SKM-1 treated with dmso at 0.1 percent for 144 hours (cell line): ENCODE data around the gene OR4F6.
"Not testable (repeated sequence)": the region's sequence is repeated elsewhere in the genome, so short reads cannot be mapped to it uniquely, and the experiment has no call there.

Source experiments
- DNase-seq: peaks from one replicate; lab custom pipeline; 2025; ENCODE audit not compliant: unreplicated experiment; lab: John Stamatoyannopoulos, UW

The OR4F6 gene

DNA sequence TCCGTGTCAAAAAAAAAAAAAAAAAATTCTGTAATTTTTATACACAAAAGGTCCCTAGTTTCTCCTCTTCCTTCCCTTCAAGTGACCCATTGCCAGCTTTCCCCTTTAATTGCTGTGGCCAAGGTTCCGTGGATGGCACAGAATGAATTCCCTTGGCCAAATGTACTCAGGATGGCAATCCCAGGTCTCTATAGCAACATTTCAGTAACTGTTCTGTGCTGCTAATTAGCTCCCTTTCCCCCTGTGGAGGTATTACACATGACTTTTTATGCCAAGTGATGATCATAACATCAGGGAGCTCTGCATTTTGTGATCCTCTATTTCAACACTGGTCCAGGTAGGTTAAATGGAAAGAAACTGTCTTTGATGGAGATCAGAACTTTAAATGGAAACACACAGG, at the start of gene OR4F6:
Gene OR4F6, plus strand, starts transcription at position 301 of the 400 bp plus-strand sequence. CDS start 2,211 bp downstream, outside the sequence.
- DNase-seq, result no peak

DNA sequence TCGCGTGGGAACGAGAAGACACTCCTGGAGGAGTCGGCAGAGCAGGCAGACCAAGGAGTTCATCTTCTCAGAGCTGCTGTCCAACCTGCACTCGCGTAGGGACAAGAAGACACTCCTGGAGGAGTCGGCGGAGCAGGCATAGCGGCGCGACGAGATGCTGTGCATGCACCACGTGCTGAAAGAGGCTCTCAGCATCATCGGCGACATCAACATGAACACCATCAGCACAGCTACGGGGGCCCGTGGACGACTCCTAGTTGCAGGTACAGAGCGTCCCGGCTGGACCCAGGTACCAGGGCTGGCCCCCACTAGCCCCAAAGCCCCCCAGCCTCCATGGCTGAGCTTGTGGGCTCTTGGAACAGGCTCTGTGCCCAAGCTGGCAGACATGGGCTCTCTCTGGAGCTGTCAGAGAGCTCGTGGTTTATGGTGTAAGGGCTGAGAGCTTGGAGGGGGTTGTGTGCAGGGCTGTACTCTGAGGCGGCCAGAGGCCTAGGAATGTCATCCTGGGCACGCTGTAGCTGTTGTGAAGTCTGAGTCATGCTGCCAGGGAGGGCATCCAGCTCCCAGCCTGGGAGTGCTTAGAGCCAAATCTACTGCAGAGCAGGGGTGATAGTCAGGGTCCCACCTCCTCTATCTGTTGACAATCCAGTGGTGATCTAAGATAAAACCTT, 38.5 kb upstream of the OR4F6 start:
- not testable (repeated sequence) for DNase-seq

DNA sequence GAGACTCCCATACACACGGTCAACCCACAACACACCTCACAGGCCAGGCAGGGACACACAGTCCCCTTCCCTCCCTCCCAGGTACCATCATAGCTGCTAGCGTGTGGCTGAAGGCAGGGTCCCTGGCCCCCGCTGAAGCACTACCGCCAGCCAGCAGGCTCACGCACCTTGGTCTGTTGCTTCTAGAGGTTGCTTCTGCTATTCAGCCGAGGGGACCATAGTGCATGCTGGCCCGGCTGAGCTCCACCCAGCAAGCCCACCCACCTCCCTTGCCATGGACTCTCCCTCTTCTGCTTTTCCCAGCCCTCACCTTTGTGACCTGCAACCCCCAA, 38.0 kb upstream of the OR4F6 start:
- not testable (repeated sequence) for DNase-seq

- DNase-seq, result no peak
These were observed 37.4 kb upstream of the OR4F6 start for GRCh38 chr15:101765772-101766456.

- DNase-seq, result not testable (repeated sequence)
These were observed 36.1 kb upstream of the OR4F6 start for GRCh38 chr15:101767083-101767640.

DNA sequence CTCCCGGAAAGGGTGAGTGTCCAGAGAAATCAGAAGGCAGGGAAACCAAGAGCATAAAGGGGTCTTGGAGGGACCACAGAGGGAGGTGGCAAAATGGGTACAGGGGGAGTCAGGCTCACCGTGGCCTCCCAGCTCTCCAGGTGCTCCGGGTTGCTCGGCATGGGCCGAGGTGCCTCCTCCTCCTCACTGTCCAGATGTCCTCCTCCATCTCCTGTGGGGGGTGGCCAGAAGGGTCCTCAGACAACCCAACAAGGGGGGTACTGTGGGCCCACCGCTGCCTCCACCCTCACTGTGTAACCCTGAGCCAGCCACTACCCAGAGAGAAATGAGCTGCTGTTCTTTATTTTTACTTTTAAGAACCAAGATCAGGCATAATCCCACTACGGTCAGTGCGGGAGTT, 30.4 kb upstream of the OR4F6 start:
- DNase-seq, result no peak

GRCh38 chr15:101773496-101774100, 29.7 kb upstream of the OR4F6 start:
- DNase-seq, result no peak

- DNase-seq, result no peak
These were observed 28.2 kb upstream of the OR4F6 start for GRCh38 chr15:101775136-101775535.

- not testable (repeated sequence) for DNase-seq
These were observed 24.7 kb upstream of the OR4F6 start for GRCh38 chr15:101778576-101778975.

GRCh38 chr15:101780225-101780624, 23.1 kb upstream of the OR4F6 start:
- DNase-seq, result not testable (repeated sequence)

DNA sequence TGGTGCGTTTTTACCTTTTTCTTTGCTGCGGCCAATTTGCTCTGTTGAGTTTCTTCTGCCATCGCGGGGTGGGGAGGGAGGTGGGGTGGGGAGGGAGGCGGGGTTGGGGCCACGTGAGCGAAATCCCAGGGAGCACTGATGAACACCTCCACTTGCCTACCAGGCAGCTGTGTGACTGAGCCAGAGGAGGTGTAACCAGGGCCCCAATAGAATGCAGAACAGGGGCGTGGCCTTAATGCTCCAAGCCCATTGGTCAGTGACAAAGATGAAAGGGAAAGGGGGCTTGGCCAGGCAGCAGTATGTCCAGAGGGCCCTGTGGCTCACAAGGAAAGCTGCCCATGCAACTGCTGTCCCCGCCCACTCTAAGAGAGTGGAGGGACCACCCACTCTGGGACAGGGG, 21.4 kb upstream of the OR4F6 start:
- no peak for DNase-seq

DNA sequence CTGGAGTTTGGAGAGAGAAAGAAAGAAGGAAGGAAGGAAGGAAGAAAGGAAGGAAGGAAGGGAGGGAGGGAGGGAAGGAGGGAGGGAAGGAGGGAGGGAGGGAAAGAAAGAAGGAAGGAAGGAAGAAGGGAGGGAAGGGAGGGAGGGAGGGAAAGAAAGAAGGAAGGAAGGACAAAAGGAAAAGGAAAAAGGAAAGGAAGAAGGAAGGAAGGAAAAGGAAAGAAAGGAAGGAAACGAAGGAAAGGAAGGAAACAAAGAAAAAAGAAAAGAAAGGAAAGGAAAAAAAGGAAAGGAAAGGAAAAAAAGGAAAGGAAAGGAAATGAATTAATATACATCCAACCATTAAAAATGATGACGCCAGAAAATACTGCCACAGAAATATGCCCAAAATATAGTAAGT, 18.7 kb upstream of the OR4F6 start:
- no peak for DNase-seq

DNA sequence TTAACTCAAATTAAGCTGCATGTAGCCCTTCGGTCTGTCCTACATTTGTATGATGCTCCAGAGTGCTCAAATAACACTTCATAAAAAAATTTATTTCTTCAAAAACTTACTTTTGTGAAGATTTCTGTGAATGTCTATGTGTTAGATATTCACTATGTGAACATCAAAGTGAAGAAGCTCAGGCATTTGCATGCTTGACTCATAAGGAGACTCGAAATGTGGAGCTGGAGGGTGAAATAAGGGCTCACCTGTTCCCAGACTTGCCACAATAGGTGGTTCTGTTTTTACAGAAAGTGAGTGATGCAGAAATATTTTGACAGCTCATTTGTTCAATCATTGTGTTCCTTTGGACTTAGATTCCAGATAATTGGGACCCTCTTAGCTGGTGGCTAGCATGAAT, 16.9 kb upstream of the OR4F6 start:
- DNase-seq, result not testable (repeated sequence)

- DNase-seq, result not testable (repeated sequence)
These were observed 15.3 kb upstream of the OR4F6 start for GRCh38 chr15:101788001-101788400.

GRCh38 chr15:101788503-101789269, 14.6 kb upstream of the OR4F6 start:
- DNase-seq, result not testable (repeated sequence)

DNA sequence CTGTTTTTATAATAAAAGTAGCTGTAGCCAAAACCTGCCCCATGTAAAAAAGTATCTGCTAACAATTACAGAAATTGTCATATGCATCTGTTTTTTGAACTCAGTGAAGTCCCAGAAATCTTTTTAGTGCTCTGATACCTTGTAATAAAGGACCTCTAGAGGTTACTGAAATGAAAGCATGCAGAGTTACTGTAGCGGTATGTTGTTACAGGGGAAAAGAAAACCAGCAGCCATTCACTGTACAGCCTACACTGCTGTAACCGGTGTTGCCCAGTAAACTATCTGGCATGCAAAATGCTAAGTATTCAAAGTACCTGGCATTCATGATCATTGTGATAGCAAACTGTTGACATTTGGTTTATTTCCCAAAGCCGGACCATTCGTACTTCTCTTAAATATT, 12.6 kb upstream of the OR4F6 start:
- not testable (repeated sequence) for DNase-seq

- not testable (repeated sequence) for DNase-seq
These were observed 9.3 kb upstream of the OR4F6 start for GRCh38 chr15:101793981-101794380.

GRCh38 chr15:101795455-101795854, 7.9 kb upstream of the OR4F6 start:
- no peak for DNase-seq

DNA sequence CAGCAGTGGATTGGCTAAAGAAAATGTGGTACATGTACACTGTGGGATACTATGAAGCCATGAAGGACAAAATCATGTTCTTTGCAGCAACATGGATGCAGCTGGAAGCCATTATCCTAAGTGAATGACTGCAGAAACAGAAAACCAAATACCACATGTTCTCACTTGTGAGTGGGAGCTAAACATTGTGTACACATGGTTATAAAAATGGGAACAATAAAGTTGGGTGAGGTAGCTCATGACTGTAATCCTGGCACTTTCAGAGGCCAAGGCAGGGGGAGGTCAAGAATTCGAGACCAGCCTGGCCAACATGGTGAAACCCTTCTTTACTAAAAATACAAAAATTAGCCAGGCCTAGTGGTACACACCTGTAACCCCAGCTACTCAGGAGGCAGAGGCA, 3.6 kb upstream of the OR4F6 start:
- DNase-seq, result no peak

- no peak for DNase-seq
These were observed 2.3 kb upstream of the OR4F6 start for GRCh38 chr15:101801048-101801447.

- no peak for DNase-seq
These were observed 367 bp downstream of the OR4F6 start for GRCh38 chr15:101803676-101804075.
